Stimulated activated naive CD8-positive, alpha-beta T cell treated with anti-CD3 and anti-CD28 coated beads, Interleukin-15, Interleukin-2, amounts not matched to agents 100 ng/mL and 50 ng/mL, for 24 hours (primary cell): ENCODE measurements around the gene NAT8.
"Not testable (repeated sequence)": the region's sequence is repeated elsewhere in the genome, so short reads cannot be mapped to it uniquely, and the experiment has no call there.

Experiments used
- H3K27ac Mint-ChIP-seq: one replicate; pipeline ENCODE4 v1.8.0; 2021; ENCODE audit warnings: mild to moderate bottlenecking, mixed read lengths
- H3K27me3 Mint-ChIP-seq: one replicate; pipeline ENCODE4 v1.8.0; 2021; ENCODE audit warnings: mixed read lengths
- H3K36me3 Mint-ChIP-seq: one replicate; pipeline ENCODE4 v1.8.0; 2021; ENCODE audit warnings: low read depth, mixed read lengths
- H3K4me1 Mint-ChIP-seq: one replicate; pipeline ENCODE4 v1.8.0; 2021; ENCODE audit warnings: low read depth, mixed read lengths
- H3K4me3 Mint-ChIP-seq: one replicate; pipeline ENCODE4 v1.8.0; 2021; ENCODE audit warnings: mild to moderate bottlenecking, mixed read lengths
- H3K9me3 Mint-ChIP-seq: one replicate; pipeline ENCODE4 v1.8.0; 2021; ENCODE audit warnings: mixed read lengths

Gene NAT8

DNA sequence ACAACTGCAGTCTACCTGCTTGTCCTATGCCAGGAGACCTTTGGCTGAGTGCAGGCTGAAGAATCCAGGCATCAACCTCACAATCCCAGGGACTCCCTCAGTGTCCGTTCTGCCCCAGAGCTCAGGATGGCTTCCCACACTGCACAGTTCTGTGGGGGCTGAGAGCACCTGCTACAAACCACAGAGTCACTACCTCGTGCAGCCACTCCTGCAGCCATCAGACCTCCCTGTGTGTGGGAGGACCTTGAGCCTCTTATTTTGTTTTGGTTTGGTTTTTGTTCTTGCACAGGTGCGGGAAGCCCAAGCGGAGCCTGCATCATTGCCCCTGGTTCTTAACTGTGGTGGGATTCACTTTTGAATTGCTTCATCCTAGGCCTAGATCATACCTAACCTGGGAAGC lies 31.0 kb downstream of the NAT8 start:
- Mint-ChIP-seq H3K36me3 (peaks cover 9% of the 10 kb centered on the region), H3K9me3 (no peaks in the 10 kb centered on the region), H3K27ac (no peak overlapping the region), H3K4me1 (peaks cover 23% of the 10 kb centered on the region), H3K4me3 (no peak overlapping the region), H3K27me3 (no peaks in the 10 kb centered on the region)

GRCh38 chr2:73610111-73610510 lies 32.1 kb downstream of the NAT8 start:
- H3K4me3 Mint-ChIP-seq: no peak overlapping the region
- peaks cover 21% of the 10 kb centered on the region for H3K4me1 Mint-ChIP-seq
- no peak overlapping the region for H3K27ac Mint-ChIP-seq
- no peaks in the 10 kb centered on the region for H3K9me3 Mint-ChIP-seq
- no peaks in the 10 kb centered on the region for H3K27me3 Mint-ChIP-seq
- peaks cover 13% of the 10 kb centered on the region for H3K36me3 Mint-ChIP-seq

DNA sequence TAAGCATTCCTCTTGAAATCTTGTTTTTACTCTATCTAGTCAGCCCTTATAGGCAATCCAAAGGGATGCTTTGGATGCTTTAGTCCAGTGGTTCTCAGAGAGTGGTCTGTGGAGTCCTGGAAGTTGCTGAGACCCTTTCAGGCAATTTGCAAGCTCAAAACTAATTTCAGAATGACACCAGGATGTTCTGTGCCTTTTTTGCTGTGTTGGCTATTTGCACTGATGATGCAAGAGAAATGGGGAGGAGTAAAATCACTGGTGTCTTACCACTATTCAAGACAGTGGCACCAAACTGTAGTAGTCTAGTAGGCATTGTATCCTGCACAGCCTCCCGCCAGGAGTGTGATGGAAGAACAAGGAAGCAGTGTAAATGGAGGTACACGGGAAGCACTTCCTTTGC lies 37.6 kb downstream of the NAT8 start:
- H3K27me3 Mint-ChIP-seq, H3K27ac Mint-ChIP-seq, H3K4me1 Mint-ChIP-seq, H3K4me3 Mint-ChIP-seq, H3K9me3 Mint-ChIP-seq: not testable (repeated sequence)
- H3K36me3 Mint-ChIP-seq: peaks cover 39% of the 10 kb centered on the region

GRCh38 chr2:73603099-73603588 lies 39.1 kb downstream of the NAT8 start:
- peaks cover 34% of the 10 kb centered on the region for H3K36me3 Mint-ChIP-seq
- not testable (repeated sequence) for H3K27ac Mint-ChIP-seq, H3K9me3 Mint-ChIP-seq, H3K4me1 Mint-ChIP-seq, H3K27me3 Mint-ChIP-seq, H3K4me3 Mint-ChIP-seq

- Mint-ChIP-seq H3K27ac (no peak overlapping the region), H3K9me3 (no peaks in the 10 kb centered on the region), H3K4me3 (no peak overlapping the region), H3K4me1 (peaks cover 3% of the 10 kb centered on the region), H3K36me3 (peaks cover 30% of the 10 kb centered on the region), H3K27me3 (no peaks in the 10 kb centered on the region)
These were observed 40.4 kb downstream of the NAT8 start for GRCh38 chr2:73601780-73602179.

DNA sequence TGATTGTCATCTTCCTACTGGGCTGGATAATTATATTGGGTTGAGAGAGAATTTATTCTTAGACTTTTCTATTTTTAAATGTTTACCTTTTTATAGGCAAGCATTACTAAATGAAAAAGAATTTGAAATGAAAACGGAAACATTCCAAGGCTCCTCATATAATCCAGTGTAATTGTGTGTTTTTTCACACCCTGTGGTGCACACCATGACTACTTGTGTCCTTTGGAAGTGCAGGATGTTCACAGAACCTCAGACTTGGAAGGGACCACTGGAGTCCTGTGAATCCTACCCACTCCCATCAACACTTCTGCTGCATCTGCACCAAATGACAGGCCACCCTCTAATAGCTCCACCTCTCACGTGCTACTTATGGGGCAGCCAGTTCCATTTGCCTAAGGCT lies 48.0 kb downstream of the NAT8 start:
- Mint-ChIP-seq H3K4me1 (no peaks in the 10 kb centered on the region), H3K36me3 (peaks cover 20% of the 10 kb centered on the region), H3K27ac (no peak overlapping the region), H3K4me3 (no peak overlapping the region), H3K9me3 (no peaks in the 10 kb centered on the region), H3K27me3 (no peaks in the 10 kb centered on the region)

DNA sequence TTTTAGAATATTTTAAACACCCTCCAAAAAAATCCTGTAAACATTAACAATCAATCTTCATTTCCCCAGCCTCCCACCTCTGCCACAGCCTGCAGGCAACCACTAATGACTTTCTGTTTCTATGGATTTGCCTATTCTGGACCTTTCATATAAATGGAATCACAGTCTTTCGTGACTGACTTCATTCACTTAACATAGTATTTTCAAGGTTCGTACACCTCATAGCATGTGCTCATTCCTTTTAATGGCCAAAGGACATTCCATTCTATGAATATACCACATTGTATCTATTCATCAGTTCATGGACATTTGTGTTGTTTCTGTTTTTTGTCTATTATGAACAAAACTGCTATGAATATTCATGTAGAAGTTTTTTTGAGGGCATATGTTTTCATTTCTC lies 48.5 kb downstream of the NAT8 start:
- Mint-ChIP-seq H3K27ac (no peak overlapping the region), H3K9me3 (no peaks in the 10 kb centered on the region), H3K27me3 (no peaks in the 10 kb centered on the region), H3K4me3 (no peak overlapping the region), H3K4me1 (no peaks in the 10 kb centered on the region), H3K36me3 (peaks cover 20% of the 10 kb centered on the region)
